AG04449 (cell line): ENCODE data around the gene GINS3.

Source experiments
- CTCF ChIA-PET: fragments of 350-600 bp; formaldehyde crosslinking; extraction: SDS; loops from one replicate; lab custom pipeline; 2021; ENCODE audit warnings: antibody characterized with exemption; lab: Yijun Ruan, JAX
- POLR2A ChIA-PET: fragments of 400-600, 350-600 bp; formaldehyde crosslinking; extraction: SDS; loops from one replicate; lab custom pipeline; 2020; ENCODE audit warnings: antibody characterized with exemption, inconsistent platforms; lab: Yijun Ruan, JAX
- DNase-seq: peaks from one replicate; pipeline ENCODE4 v3.0.0-alpha.2; 2010; ENCODE audit warnings: low read depth, low spot score
- H3K4me3 ChIP-seq: 2 replicates; pipeline ENCODE4 v1.5.1; 2011; ENCODE audit warnings: low read depth, mild to moderate bottlenecking, control low read depth, low read length
- CTCF ChIP-seq: IDR thresholded peaks from one replicate; pipeline ENCODE4 v1.5.1; 2011; ENCODE audit warnings: mild to moderate bottlenecking, moderate library complexity, low read length, control low read depth, inconsistent platforms; ENCODE audit not compliant: insufficient read depth; ENCODE audit errors: missing control alignments

GINS3 gene

GRCh38 chr16:58352690-58353089, 39.6 kb upstream of the GINS3 start:
- DNase-seq: no peak
- POLR2A ChIA-PET: no interaction called here
- CTCF ChIA-PET: interaction anchor here (4.9 kb wide), 1 partner anchor 16 kb away, joined by 26 read pairs; no protein-coding TSS in a partner anchor
- TF ChIP-seq CTCF: no peak
- H3K4me3 ChIP-seq: no peak overlapping the region

DNA sequence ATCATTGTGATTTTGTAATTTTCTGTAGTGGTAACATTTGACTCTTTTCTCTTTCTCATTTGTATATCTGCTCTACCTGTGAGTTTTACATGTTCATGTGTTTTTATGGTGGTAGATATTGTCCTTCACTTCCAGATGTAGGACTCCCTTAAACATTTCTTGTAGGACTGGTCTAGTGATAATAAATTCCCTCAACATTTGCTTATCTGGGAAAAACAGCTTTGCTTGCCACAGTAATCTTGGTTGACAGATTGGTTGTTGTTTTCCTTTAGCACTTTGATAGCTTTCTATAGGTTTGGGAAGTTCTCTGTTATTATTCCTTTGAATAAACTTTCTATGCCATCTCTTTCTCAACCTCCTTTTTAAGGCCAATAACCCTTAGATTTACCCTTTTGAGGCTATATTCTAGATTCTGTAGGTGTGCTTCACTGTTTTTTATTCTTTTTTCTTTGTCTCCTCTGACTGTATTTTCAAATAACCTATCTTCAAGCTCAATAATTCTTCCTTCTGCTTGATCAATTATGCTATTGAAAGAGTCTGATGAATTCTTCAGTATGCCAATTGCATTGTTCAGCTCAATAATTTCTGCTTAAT, 32.1 kb upstream of the GINS3 start:
- no peak overlapping the region for H3K4me3 ChIP-seq
- no peak for DNase-seq
- no peak for TF ChIP-seq CTCF
- POLR2A ChIA-PET: no interaction called here
- CTCF ChIA-PET: interaction anchor here (0.7 to 1.8 kb wide), 5 partner anchors 13 to 134 kb away, joined by 3 to 6 read pairs (median 3); no protein-coding TSS in a partner anchor

GRCh38 chr16:58361726-58362125, 30.5 kb upstream of the GINS3 start:
- CTCF ChIA-PET: interaction anchor here (1.0 to 1.7 kb wide), 2 partner anchors 16 to 25 kb away, joined by 3 to 7 read pairs; no protein-coding TSS in a partner anchor
- no peak for DNase-seq
- POLR2A ChIA-PET: no interaction called here
- no peak for TF ChIP-seq CTCF
- H3K4me3 ChIP-seq: no peak overlapping the region

DNA sequence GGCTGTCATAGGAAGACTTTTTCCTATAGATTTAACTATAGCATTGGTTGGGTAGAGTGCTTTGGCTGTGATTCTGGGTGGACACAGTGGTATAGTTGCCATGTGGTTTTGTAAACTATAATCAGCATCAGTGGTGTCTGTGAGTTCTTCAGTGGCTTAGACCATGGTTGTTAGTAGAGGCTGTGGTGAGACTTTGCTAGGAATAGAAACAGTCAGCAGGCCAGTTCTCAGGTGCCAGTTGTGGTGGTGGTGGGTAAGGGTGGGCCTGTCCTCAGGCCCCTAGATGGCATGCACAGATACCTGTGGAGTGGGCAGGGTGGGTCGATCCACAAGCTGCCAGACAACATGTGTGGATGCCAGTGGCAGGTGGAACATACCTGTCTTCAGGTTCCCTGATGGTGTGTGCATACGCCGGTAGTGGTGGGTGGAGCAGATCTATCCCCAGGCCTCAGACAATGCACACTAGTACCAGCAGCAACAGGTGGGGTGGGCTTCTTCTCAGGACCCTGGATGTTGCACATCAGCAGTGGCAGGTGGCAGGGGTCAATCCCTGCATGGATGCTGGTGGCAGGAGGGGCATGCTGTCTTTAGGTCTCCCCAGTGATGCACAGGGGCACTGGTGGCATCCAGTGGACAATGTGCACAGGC, 28.4 kb upstream of the GINS3 start:
- POLR2A ChIA-PET: no interaction called here
- no peak for TF ChIP-seq CTCF
- H3K4me3 ChIP-seq: no peak overlapping the region
- CTCF ChIA-PET: no interaction called here
- DNase-seq: no peak

DNA sequence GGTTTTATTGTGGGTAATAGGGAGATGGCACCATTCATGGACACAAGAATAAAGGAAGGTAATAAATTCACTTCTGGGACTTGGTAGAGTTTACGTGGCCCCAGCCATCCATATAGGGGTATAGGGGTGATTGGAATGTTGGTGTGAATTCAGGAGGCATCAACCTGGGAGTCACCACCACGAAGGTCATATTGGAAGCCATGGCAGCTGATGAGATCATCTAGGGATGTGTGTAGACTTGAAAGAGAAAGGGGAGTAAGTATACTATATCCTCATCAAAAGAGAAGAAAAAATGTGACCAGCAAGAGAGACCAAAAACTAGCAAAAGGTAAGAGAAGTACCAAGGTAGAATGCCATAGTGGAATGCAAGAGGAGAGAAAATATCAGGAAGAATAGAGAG, 26.6 kb upstream of the GINS3 start:
- H3K4me3 ChIP-seq: no peak overlapping the region
- DNase-seq: no peak
- CTCF ChIA-PET: interaction anchor here (0.9 to 2.0 kb wide), 2 partner anchors 10 to 123 kb away, joined by 3 to 5 read pairs; no protein-coding TSS in a partner anchor
- POLR2A ChIA-PET: no interaction called here
- no peak for TF ChIP-seq CTCF

DNA sequence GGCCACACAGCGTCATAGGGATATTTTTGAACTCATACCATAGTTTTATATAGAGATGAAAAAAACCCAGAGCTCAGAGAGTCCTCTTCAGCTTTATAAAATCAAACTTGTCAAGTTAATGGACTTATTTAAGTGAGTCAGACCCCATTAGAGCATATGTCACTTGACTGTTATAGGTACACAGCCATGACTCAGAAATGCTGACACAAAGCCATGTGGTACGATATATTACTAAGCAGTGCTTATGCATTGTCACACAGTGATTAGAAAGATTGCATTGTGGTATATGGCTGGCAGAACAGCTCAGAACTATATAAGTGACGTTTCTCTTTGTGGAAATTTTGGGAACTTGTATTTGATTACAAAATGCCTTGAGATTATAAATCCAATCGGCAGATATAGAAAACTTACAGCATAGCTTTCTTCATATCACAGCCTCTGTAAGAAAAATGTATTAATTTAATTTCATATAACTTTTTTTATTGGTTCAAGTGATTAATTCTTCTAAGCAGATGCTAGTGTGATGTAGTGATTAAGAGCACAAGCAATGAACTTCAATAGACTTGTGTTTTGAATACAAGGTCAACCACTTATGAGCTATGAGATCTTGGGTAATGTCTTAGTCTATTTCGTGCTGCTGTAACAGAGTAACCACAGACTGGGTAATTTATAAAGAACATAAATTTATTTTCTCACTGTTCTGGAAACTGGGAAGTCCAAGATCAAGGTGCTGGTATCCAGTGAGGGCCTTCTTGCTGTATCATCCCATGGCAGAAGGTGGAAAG, 25.8 kb upstream of the GINS3 start:
- H3K4me3 ChIP-seq: no peak overlapping the region
- CTCF ChIA-PET: interaction anchor here (0.9 to 2.0 kb wide), 3 partner anchors 10 to 122 kb away, joined by 3 to 5 read pairs (median 3); partner anchors contain the start of gene GINS3
- POLR2A ChIA-PET: no interaction called here
- TF ChIP-seq CTCF: no peak
- DNase-seq: no peak
